Stimulated activated CD4-positive, alpha-beta T cell treated with anti-CD3 and anti-CD28 coated beads, Interleukin-1b, Interleukin-23, amount 100 ng/mL, for 48 hours (primary cell): Measurements from ENCODE around the gene PABPN1L.

Experiments
- DNase-seq: peaks from one replicate; pipeline ENCODE4 v3.0.0-alpha.2; 2020

Gene PABPN1L

GRCh38 chr16:88867581-88868246, 1.3 kb upstream of the PABPN1L start:
- DNase-seq = no peak

GRCh38 chr16:88865742-88866141, 718 bp downstream of the PABPN1L start:
- DNase-seq = no peak

GRCh38 chr16:88865310-88865709, 1.1 kb downstream of the PABPN1L start:
- no peak for DNase-seq

- DNase-seq = no peak
These were observed 1.9 kb downstream of the PABPN1L start for GRCh38 chr16:88864521-88864920.

GRCh38 chr16:88864099-88864498, 2.4 kb downstream of the PABPN1L start:
- no peak for DNase-seq

- no peak for DNase-seq
These were observed 3.0 kb downstream of the PABPN1L start for GRCh38 chr16:88863426-88863825.

- no peak for DNase-seq
These were observed 3.5 kb downstream of the PABPN1L start for GRCh38 chr16:88862968-88863367.

GRCh38 chr16:88861359-88861758, 5.1 kb downstream of the PABPN1L start:
- DNase-seq = no peak

- no peak for DNase-seq
These were observed 6.9 kb downstream of the PABPN1L start for GRCh38 chr16:88859381-88860091.

GRCh38 chr16:88857728-88858339, 8.6 kb downstream of the PABPN1L start:
- DNase-seq = peak; percentile 74

GRCh38 chr16:88856828-88857727, 9.4 kb downstream of the PABPN1L start, which contains the start of the genes GALNS and TRAPPC2L:
GALNS (minus strand) TSS chr16:88856947; CDS start chr16:88856877, 70 bp downstream.
TRAPPC2L (plus strand) TSS chr16:88857127; CDS start chr16:88857151, 24 bp downstream.
- DNase-seq = peak; percentile 99

GRCh38 chr16:88856122-88856827, 10.2 kb downstream of the PABPN1L start:
- DNase-seq = peak; percentile 11

GRCh38 chr16:88855736-88856121, 10.7 kb downstream of the PABPN1L start:
- no peak for DNase-seq

GRCh38 chr16:88855176-88855575, 11.3 kb downstream of the PABPN1L start:
- DNase-seq = no peak

GRCh38 chr16:88854306-88855111, 12.0 kb downstream of the PABPN1L start:
- DNase-seq = no peak

GRCh38 chr16:88853325-88853941, 13.0 kb downstream of the PABPN1L start:
- no peak for DNase-seq

- DNase-seq = no peak
These were observed 14.8 kb downstream of the PABPN1L start for GRCh38 chr16:88851616-88852015.

GRCh38 chr16:88850531-88851199, 15.8 kb downstream of the PABPN1L start:
- DNase-seq = no peak

GRCh38 chr16:88848557-88848956, 17.9 kb downstream of the PABPN1L start:
- no peak for DNase-seq

GRCh38 chr16:88847654-88848053, 18.8 kb downstream of the PABPN1L start:
- DNase-seq = no peak
